Cardiac fibroblast (primary cell): Measurements from ENCODE around the gene SYT11.

Experiments
- DNase-seq, 2 donors: peaks; one replicate each; pipeline versions ENCODE4 v3.0.0 to v3.0.0-alpha.2; 2010; ENCODE audit warnings: low read depth in 2 of 2
- H3K4me3 ChIP-seq, 2 donors: replicated peaks in 1 of 2; 1 replicate in 1 of 2; 2 replicates in 1 of 2; pipeline ENCODE4 v1.5.1; 2011; ENCODE audit warnings: low read depth in 2 of 2, low read length in 2 of 2, mild to moderate bottlenecking in 2 of 2, moderate library complexity in 1 of 2
- TF ChIP-seq, protein P1 (sequence below): IDR thresholded peaks from one replicate; pipeline ENCODE4 v1.5.1; 2011; ENCODE audit warnings: low read depth, mild to moderate bottlenecking, low read length, inconsistent platforms

The SYT11 gene

DNA sequence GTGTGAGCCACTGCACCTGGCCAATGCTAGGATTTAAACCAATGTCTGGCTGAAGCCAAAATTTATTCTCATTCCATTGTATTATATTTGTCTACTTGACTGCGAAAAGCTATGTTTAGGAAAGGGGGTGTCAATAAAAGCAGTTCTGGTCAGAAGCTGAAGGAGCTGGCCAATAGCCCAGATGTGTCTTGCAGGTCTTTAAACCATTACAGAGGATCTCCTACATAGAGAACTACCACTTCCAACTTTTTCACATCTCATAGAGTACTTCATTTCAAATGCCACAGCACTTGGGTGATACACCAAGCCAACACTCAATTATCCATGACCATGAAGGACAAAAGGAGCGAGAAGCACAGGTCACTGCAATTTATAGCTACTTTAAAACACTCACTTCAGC, 2.5 kb downstream of the SYT11 start:
- no peak overlapping the region for H3K4me3 ChIP-seq
- no peak for DNase-seq
- TF ChIP-seq, protein P1, sequence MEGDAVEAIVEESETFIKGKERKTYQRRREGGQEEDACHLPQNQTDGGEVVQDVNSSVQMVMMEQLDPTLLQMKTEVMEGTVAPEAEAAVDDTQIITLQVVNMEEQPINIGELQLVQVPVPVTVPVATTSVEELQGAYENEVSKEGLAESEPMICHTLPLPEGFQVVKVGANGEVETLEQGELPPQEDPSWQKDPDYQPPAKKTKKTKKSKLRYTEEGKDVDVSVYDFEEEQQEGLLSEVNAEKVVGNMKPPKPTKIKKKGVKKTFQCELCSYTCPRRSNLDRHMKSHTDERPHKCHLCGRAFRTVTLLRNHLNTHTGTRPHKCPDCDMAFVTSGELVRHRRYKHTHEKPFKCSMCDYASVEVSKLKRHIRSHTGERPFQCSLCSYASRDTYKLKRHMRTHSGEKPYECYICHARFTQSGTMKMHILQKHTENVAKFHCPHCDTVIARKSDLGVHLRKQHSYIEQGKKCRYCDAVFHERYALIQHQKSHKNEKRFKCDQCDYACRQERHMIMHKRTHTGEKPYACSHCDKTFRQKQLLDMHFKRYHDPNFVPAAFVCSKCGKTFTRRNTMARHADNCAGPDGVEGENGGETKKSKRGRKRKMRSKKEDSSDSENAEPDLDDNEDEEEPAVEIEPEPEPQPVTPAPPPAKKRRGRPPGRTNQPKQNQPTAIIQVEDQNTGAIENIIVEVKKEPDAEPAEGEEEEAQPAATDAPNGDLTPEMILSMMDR, result no peak

DNA sequence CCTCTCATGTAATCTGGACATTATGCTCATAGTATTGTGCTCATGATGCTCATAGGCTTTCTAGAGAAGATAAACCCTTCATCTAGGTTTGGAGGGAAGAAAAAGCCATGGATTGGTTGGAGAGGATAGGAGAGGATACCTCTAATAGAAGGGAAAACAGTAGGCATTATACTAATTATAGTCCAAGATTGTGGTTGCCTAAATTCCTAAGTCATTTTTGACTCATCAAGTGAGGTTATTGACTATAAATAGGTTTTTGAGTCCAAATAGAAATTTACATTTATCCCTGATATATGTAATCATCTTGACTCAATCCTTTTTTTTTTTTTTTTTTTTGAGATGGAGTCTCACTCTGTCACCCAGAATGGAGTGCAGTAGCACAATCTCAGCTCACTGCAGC, 5.0 kb downstream of the SYT11 start:
- H3K4me3 ChIP-seq, result no peak overlapping the region
- peak in 1 of 2 donors; percentile 22 for DNase-seq
- TF ChIP-seq, protein P1, result no peak

DNA sequence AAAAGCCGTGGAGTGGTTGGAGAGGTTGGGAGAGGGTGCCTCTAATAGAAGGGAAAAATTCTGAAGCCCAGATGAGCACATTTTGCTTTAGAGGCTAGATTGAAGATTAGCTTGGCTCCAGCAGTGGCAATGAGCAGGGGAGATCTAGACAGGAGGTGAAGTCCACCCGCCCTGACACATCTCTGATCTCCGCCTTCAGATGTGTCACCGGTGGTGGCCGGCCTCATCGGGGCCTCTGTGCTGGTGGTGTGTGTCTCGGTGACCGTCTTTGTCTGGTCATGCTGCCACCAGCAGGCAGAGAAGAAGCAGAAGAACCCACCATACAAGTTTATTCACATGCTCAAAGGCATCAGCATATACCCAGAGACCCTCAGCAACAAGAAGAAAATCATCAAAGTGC, 8.4 kb downstream of the SYT11 start:
- TF ChIP-seq, protein P1, result no peak

DNA sequence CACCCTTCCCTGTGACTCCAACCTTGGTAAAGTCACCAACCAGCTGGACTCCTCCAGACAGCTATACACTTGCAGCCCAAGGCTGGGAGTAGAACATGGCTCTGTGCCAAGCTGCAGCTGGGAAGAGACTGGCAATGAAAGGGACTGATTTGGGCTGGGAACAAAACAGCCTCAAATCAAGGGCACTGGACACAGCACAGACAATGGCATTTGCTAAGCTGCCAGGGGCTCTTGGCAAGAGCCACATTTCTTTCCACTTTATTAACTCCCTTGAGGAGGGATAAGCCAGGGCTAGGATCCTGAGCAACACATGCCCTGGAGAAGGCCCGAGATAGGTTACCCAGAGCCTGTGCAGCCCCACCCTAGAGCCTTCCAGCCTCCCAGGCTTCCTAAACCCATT, 12.0 kb downstream of the SYT11 start:
- no peak overlapping the region for H3K4me3 ChIP-seq
- TF ChIP-seq, protein P1, result no peak
- peak; percentile 15 to 58 for DNase-seq

More for the DNA sequence above, 8.4 kb downstream of the SYT11 start:
- no peak overlapping the region for H3K4me3 ChIP-seq
- DNase-seq, result no peak

DNA sequence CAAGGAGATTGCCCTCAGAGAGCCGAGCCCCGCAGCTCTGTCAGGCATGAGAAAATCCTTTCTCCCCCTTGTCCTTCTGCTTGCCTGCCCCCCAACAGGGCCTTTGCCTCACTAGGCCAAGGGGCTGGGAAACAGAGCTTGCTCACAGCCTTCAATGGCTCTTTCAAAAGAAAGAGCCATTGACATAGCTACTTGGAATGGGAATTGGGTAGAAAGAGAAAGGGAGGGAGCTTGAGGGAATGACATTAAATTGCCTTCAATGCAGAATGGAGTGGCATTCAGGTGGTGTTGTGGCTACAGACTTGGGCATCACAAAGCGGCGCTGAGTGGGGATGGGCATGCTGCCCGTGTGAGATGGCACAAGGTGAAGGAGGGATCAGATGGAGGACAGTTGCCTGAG, 13.2 kb downstream of the SYT11 start:
- TF ChIP-seq, protein P1, result no peak

DNA sequence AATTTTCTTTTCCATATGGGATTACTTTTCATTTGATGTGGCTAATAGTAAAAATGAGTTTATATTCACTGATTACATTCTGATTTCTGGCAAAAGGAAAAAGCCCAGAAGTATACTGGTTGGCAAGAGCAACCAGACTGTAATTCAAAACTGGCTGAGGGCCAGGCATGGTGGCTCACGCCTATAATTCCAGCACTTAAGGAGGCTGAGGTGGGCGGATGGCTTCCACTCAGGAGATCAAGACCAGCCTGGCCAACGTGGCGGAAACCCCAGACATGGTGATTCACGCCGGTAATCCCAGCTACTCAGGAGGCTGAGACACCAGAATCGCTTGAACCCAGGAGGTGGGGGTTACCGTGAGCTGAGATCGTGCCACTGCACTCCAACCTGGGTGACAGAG, 14.5 kb downstream of the SYT11 start:
- DNase-seq, result peak in 1 of 2 donors; percentile 62
- no peak overlapping the region for H3K4me3 ChIP-seq
- TF ChIP-seq, protein P1, result no peak

More for the DNA sequence above, 13.2 kb downstream of the SYT11 start:
- no peak for DNase-seq
- no peak overlapping the region for H3K4me3 ChIP-seq

DNA sequence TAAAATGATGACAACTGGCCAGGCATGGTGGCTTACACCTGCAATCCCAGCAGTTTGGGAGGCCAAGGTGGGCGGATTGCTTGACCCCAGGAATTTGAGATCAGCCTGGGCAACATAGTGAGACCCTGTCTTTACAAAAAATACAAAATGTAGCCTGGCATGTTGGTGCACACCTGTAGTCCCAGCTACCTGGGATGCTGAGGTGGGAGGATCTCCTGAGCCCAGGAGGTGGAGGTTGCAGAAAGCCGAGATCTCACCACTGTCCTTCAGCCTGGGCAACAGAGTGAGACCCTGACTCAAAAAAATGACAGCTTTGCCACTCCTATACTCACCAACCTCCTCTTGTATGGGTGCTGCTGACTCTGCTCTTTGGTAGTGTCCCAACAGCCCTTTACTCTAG, 18.6 kb downstream of the SYT11 start:
- H3K4me3 ChIP-seq, result no peak overlapping the region
- no peak for DNase-seq
- TF ChIP-seq, protein P1, result no peak
